T-helper 22 cell (primary cell): ENCODE data around the gene AK2.
"Not testable (repeated sequence)": the region's sequence is repeated elsewhere in the genome, so short reads cannot be mapped to it uniquely, and the experiment has no call there.

Source experiments
- DNase-seq: peaks from one replicate; pipeline ENCODE4 v3.0.0-alpha.2; 2020; ENCODE audit warnings: low read depth

Gene AK2

GRCh38 chr1:33050221-33051076 is 13.8 kb upstream of the AK2 start:
- DNase-seq: no peak

DNA sequence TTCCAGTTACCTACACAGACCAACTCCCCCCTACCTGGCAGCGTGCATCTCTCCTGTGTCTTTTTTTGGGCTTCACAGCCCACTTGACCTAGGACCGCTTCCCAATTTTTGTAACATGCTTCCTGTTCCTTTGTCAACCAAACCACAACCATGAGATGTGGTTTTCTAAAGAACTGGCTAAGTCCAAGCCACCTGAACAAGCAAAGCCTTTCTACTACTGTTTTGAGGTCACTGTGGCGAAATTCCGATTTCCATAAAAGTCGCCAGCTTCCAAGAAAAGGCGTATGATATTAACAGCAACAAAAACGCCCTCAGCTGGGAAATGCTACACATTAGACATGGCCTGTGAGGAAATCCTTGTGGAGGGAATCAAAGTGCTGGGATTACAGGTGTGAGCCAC is 12.7 kb upstream of the AK2 start:
- DNase-seq: no peak

GRCh38 chr1:33048426-33048825 is 11.7 kb upstream of the AK2 start:
- no peak for DNase-seq

DNA sequence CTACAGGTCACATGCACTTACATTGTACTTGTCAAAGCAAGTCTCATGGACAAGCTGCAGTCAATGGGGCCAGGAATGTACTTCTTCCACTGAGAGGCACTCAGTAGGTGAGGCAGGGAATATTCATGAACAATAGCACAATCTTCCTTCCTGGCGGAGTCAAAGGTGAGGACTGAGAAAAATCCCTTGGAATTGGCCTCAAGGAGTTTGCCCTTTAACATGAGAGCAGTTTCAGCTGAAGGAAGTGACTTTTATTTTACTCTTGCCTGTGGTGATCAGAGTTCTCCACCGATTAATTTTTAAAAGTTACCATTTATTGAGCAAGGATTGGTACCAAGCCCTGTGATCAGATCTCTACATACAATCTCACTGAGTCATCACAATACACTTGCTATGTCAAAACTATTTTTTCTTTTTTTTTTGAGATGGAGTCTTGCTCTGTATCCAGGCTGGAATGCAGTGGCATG is 11.2 kb upstream of the AK2 start:
- DNase-seq: no peak

DNA sequence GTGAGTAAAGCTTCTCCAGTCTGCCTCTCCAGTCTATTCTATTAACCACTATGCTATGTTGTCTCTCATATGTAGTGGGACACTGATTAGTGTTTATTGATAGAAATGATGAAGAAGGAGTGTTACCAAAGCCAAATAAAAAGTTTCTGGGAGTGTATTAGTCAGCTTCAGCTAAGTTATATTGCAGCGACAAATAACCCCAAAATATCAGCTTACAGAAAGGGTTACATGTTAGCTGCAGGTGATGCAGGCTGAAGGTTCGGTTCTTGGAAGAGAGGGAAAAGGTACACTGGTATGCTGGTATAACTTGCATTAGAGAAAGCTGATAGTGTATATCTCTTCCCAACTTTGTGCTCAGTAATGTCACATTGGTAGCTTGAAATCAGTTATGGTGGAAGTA is 10.6 kb upstream of the AK2 start:
- no peak for DNase-seq

DNA sequence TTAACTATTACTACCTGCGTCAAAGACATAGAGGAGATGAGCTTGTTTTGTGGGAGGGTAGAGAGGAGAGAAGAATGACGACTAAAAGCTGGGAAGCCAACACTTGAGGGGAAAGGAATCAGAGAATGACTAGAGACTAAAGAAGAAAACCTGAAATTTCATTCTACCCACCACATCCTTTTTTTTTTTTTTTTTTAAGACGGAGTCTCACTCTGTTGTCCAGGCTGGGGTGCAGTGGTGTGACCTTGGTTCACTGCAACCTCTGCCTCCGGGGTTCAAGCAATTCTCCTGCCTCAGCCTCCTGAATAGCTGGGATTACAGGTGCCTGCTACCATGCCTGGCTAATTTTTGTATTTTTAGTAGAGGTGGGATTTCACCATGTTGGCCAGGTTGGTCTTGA is 9.6 kb upstream of the AK2 start:
- DNase-seq: not testable (repeated sequence)

DNA sequence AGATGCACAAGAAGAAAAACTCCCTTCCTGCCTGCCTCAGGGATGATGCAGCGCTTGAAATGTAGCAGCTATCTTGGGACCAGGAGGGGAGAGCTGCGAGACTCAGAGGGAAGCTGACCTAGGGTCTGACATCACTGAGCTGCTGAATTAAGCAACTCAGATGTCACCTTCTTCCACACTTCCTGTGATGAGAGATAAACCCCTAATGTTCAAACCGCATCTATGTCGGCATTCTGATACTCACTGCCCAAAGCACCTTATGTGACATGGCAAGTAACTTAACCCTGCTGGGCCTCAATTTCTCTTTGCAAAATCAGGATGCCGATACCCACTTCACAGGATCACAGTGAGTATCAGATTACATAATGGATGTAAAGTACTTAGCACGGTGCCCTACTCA is 9.1 kb upstream of the AK2 start:
- DNase-seq: no peak

- no peak for DNase-seq
These were observed 8.6 kb upstream of the AK2 start for GRCh38 chr1:33045246-33045645.

GRCh38 chr1:33043267-33044092 is 6.8 kb upstream of the AK2 start:
- DNase-seq: no peak

DNA sequence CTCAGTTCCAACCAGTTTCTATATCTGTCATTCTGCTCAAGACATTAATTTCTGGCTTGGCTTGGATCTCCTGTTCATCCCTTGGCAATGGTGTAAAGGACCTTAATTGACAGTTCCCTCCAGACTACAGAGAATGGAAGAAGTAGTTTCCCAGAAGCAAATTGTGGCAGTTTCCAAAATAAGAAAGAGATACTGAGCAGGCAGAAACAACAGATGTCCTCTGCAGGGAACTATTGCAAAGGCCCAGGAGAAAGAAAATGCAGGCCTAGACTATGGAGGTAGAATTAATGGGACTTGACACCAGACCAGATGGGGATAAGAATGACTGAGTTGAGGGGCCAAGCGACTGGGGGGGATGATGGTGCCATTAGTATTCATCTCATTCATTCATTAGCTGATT is 6.1 kb upstream of the AK2 start:
- DNase-seq: no peak

GRCh38 chr1:33041026-33041425 is 4.3 kb upstream of the AK2 start:
- no peak for DNase-seq

GRCh38 chr1:33039840-33040239 is 3.2 kb upstream of the AK2 start:
- no peak for DNase-seq

GRCh38 chr1:33036051-33036525 is 595 bp downstream of the AK2 start:
- no peak for DNase-seq

- DNase-seq: no peak
These were observed 4.4 kb downstream of the AK2 start for GRCh38 chr1:33032126-33032869.

GRCh38 chr1:33031506-33031905 is 5.2 kb downstream of the AK2 start:
- no peak for DNase-seq

GRCh38 chr1:33030575-33030974 is 6.1 kb downstream of the AK2 start:
- DNase-seq: no peak

- no peak for DNase-seq
These were observed 6.8 kb downstream of the AK2 start for GRCh38 chr1:33029921-33030320.

DNA sequence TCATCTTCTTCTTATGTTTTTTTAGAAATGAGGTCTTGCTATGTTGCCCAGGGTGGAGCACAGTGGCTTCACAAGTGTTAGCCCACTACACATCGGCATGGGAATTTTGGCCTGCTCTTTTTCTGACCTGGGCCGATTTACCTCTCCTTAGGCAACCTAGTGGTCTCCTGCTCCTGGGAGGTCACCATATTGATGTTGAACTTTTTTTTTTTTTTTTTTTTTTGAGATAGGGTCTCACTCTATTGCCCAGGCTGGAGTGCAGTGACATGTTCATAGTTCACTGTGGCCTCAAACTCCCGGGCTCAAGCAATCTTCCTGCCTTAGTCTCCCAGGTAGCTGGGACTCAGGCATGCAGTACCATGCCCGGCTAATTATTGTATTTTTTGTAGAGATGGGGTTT is 7.5 kb downstream of the AK2 start:
- DNase-seq: no peak

- no peak for DNase-seq
These were observed 10.9 kb downstream of the AK2 start for GRCh38 chr1:33025761-33026160.

DNA sequence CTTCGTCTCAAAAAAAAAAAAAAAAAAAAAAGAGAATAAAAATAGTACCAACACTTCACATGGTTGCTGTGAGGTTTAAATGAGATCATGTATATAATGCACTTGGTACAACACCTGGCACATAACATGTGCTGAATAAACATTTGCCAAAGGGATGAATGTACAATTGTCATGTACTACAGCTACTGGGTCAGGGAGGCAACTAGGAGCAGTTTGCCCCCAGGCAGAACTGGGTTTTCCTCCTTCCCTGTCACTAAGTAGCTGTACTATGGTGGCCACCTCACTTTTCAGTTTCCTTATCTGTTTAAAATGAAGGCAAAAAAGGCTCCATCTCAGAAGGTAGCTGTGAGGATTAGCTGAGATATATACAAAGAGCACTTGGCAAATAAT is 11.5 kb downstream of the AK2 start:
- DNase-seq: no peak

DNA sequence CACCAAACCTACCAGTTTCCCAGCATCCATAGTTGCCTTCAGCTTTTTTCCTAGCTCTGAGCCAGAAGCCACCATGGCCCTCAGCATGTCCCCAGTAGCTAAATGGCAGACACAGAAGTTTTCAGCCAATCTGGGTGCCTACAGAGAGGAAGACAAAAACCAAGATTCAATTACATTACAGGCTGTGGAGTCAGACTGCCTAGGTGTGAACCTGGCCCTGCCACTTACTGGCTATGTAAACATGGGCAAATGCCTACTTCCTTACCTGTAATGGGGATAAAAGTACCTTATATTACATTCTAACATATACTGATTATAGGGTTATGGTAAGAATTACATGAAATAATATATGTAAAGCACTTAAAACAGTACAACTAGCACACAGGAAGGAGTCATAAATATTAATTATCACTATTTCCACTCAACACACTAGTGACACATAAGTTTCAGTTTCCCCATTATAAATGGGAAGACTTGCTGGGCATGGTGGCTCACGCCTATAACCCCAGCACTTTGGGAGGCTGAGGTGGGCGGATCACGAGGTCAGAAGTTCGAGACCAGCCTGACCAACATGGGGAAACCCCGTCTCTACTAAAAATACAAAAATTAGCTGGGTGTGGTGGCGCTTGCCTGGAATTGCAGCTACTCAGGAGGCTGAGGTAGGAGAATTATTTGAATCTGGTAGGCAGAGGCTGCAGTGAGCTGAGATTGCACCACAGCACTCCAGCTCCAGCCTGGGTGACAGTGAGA is 12.1 kb downstream of the AK2 start:
- not testable (repeated sequence) for DNase-seq
